ENCODE results near the gene CAMK1D.

DNA sequence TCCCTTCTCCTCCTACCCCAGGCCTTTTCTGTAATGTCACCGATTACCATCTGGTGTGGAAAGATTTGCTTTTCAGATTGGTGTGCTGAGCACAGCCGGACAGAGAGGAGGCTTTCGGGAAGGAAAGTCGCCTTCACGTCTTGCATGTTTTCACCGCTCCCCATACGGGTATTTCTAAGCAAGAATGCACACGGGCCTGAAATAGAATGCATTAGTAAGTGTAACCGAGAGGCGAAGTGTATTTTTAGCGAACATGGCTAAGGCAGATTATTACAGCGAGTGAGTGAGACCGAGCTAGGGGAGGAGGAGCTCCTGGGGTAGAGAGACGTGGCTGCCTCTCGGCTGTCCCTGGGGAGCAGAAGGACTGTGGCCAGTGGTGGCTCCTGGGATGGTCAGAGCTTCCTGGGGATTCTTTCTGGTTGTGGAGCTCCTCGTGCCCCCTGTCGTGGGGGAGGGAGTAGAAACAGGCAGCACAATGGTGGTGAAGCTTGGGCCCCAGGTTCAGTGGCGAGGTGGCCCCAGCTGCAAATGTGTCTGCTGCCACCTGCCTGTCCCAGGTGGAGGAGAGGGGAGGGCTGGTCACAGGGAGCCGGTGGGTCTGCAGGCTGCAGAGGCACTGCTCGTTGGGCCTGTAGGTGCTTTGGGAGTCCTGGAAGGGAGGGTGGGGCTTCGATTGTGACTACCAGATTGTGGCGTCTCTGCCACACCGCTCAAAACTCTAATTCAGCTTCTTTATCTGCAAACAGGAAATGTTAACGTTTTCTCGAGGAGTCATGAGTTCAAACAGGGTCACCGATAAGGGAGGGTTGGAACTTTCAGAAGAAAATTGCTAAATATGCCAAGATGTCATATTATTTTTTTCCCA is 135.8 kb downstream of the CAMK1D start:
- TF ChIP-seq, protein P1, sequence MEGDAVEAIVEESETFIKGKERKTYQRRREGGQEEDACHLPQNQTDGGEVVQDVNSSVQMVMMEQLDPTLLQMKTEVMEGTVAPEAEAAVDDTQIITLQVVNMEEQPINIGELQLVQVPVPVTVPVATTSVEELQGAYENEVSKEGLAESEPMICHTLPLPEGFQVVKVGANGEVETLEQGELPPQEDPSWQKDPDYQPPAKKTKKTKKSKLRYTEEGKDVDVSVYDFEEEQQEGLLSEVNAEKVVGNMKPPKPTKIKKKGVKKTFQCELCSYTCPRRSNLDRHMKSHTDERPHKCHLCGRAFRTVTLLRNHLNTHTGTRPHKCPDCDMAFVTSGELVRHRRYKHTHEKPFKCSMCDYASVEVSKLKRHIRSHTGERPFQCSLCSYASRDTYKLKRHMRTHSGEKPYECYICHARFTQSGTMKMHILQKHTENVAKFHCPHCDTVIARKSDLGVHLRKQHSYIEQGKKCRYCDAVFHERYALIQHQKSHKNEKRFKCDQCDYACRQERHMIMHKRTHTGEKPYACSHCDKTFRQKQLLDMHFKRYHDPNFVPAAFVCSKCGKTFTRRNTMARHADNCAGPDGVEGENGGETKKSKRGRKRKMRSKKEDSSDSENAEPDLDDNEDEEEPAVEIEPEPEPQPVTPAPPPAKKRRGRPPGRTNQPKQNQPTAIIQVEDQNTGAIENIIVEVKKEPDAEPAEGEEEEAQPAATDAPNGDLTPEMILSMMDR (IDR thresholded peaks at IDR 0.05), result no peak
- no peak for TF ChIP-seq POLR2AphosphoS5 (IDR thresholded peaks at IDR 0.05)
